ENCODE data around the gene GZMM.

GZMM gene

DNA sequence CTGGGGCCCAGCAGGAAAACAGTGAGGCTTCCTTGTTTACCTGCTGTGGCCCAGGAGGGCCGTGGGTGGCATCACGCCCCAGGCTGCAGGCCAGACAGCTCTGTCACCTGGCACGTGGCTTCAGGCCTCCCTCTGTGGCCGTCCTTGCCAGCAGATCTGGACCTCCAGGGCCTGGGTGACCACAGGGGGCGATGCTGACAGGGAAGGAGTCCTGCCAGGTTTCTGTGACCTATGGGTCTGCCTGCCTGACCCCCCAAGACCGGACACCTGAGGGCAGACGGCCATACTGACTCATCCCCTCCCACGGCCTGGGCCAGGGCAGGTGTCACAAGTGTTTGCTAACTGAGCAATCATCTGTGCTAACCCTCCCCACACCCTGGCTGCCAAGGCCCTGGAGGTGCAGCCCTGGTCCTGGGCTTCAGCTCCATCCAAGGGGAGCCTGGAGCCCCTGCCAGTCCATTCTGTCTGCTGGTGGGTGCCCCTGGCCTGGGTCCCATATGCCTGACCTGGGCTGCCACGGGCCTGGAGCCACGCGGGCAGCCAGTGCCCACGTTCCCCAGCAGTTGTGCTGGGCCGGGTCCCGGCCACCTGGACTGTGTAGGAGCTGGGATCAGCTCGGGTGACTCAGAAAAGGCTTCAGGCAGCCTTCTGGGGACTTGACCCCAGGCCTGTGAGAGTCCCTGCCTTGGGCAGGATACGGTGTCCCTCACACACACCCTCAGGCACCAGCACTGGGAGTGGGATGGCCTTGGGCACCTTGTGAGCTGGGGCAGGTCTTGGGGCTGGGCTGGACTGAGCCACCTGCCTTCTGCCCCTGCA is 8.6 kb upstream of the GZMM start:
- DNase-seq (ENCODE audit: low read depth in 2 of 2), result no peak

DNA sequence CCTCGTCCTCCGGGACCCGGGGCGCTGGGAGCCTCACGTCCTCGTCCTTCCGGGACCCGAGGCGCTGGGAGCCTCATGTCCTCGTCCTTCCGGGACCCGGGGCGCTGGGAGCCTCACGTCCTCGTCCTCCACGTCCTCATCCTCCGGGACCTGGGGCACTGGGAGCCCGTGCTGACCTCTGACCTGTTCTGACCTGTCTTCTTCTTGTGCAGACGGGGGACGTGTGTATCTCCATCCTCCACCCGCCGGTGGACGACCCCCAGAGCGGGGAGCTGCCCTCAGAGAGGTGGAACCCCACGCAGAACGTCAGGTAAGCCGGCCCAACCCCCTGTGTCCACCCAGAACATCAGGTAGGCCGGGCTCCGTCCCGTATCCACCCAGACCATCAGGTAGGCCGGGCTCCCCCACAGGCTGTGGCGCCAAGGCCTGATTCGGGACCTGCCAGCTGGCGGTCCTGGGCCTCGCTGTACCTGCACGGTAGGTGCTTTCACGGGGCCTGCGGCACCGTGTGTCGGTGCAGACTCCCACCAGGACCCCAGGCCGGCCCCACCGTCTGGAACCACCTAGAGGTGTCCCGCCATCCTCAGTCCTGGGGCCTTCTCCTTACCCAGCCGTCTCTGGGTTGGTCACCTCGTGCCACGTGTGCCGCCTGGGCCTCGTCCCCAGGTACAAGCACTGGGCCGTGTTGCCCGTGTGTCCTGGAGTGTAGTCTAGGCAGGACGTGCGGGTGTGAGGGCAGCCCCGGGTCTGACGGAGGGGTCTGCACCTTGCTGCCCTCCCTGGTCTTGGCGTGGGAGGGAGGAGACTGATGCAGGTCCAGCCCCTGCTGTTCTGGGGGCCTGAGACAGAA is 7.6 kb upstream of the GZMM start:
- DNase-seq (ENCODE audit: low read depth in 2 of 2), result no peak

DNA sequence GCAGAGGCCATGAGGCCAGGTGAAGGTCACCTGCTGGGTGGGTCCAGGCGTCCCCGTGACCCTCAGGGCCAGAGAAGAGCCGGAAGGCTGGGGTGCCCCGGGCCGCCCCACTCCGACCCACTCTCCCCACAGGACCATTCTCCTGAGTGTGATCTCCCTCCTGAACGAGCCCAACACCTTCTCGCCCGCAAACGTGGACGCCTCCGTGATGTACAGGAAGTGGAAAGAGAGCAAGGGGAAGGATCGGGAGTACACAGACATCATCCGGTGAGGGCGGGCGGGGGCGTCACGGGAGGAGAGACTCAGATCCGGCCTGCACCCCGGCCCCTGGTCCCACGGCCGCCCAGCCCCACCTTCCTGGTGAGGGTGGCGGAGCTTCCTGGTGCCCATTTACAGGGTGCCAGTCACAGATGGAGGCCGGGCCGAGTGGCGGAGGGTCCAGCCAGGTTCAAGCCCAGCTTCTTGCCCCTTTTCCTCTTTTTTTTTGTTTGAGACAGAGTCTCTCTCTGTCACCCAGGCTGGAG is 6.9 kb upstream of the GZMM start:
- DNase-seq (ENCODE audit: low read depth in 2 of 2), result no peak

DNA sequence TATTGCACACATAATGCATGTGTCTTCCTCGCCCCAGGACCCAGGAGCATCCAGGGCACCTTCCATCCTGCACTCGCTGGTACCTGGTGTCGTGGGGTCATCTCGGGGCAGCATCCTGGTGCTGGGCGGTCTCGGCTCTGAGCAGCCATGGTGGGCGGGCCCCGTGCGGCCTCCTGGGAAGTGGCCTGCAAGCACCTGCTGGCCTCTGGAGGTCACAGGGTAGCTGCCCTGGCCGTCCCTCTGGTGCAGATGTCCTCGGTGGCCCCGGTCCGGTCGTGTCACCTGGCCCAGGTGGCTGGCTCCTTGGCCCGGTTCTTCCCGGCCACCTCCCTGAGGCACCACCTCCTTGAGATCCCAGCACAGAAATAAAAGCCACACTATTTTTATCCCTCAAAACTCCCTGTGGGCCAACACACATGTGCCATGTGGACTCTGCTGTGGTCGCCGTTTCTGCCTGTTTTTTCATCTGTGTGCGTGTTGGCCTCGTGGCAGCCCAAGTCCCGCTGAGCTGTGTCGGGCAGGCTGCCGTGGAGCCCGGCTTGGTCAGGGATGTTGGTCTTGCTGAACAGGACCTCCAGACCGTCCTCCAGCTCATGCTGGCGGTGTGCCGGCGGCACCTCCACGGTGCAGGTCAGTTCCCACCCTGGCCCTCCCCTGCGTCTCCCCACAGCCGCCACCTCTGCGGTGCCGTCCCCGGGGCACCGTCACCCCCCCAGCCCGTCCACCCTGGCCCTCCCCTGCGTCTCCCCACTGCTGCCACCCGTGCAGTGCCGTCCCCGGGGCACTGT is 5.0 kb upstream of the GZMM start:
- DNase-seq (ENCODE audit: low read depth in 2 of 2), result no peak

DNA sequence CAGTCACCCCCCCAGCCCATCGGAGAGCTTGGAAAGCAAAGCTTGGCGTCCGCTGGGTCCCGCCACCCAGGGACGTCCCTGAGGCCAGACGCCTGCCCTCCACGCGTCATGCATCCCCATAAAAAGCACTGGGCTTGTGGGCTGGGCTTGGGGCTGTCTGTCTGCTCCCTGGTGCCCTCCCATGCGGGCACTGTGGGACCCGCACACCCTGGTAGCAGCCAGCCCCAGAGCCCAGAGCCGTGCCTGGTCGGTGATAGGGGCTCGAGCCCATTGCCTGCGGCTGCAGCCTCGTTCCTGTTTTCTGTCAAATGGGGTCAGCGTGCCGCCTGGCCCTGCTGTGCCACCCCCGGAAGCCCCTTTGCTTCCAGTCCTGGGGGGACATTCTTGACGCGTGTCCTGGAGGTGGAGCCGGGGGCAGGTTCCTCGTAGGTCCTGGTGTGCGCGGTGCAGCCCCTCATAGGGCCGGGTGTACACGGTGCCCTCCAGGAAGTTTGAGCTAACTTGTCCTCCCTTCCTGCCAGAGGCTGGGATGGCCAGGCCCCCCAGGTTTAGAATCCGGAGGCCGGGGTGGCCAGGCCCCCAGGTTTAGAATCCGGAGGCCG is 4.3 kb upstream of the GZMM start:
- no peak for DNase-seq (ENCODE audit: low read depth in 2 of 2)

DNA sequence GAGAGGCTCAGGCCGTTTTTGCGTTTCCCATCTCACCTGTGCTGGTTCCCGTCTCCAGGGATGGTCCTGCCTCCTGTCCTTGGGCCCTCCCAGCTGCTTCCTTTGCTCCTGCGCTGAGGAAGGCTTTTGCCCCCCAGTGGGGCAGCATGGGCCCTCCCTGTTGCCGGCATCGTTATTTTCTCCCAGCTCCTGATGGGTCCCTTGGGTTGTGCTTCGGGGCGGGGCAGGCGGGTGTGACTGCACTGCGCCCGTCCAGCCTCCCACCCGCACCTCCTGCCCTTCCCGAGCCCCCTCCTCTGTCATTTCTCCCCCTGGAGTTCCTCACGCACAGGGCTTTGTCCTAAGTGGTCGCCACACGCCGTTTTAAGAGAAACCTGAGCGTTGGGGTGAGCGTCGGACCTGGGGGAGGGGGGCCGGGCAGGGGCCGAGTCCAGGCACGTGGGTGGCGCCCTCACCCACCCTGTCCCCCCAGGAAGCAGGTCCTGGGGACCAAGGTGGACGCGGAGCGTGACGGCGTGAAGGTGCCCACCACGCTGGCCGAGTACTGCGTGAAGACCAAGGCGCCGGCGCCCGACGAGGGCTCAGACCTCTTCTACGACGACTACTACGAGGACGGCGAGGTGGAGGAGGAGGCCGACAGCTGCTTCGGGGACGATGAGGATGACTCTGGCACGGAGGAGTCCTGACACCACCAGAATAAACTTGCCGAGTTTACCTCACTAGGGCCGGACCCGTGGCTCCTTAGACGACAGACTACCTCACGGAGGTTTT is 2.8 kb upstream of the GZMM start:
- DNase-seq (ENCODE audit: low read depth in 2 of 2), result no peak

DNA sequence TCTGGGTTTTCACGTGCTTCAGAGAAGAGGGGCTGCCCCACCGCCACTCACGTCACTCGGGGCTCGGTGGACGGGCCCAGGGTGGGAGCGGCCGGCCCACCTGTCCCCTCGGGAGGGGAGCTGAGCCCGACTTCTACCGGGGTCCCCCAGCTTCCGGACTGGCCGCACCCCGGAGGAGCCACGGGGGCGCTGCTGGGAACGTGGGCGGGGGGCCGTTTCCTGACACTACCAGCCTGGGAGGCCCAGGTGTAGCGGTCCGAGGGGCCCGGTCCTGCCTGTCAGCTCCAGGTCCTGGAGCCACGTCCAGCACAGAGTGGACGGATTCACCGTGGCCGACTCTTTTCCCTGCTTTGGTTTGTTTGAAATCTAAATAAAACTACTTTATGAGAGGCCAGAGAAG is 2.2 kb upstream of the GZMM start:
- no peak for DNase-seq (ENCODE audit: low read depth in 2 of 2)

DNA sequence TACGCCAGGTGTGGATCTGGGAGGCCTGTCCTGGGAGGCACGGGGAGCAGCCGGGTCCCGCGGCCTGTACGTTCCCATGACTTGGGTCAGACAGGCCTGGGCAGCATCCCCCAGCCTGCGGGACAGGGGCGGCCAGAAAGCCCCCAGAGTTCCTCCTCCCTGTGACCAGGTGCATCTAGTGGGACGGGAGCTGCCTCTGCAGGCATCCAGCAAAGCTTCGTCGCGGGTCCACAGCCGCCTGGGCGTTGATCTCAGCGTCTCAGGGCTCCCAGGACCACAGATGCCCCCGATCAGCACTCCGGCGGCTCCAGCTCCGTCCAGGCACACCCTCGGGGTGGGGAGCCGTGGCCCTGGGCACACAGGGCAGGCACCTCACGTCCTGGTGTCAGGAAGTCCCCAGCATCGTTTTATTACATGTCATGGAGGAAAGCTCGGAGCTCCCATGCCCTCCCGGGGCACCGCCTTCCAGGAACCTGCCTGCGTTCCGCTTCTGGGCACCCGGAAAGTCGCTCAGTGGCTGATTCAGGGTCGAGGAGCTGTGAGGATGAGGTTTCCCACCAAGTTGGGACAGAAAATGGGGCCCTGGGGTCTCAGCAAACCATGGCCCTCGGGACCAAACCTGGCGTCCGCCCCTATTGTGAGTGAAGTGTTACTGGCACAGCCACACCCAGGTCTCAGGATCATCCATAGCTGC is 1.5 kb upstream of the GZMM start:
- DNase-seq (ENCODE audit: low read depth in 2 of 2), result no peak

DNA sequence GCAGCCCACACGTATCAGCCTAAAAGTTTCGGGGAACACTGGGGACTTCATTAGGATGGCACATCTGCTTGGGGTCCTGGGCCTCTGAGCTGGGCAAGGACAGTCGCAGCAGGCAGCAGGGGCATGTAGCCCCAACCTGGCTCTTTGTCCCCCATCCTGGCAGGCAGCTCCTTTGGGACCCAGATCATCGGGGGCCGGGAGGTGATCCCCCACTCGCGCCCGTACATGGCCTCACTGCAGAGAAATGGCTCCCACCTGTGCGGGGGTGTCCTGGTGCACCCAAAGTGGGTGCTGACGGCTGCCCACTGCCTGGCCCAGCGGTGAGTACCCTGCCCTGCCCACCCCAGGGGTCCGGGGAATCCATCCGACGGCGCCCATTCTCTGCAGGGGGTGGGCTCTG is 3.3 kb downstream of the GZMM start:
- no peak for DNase-seq (ENCODE audit: low read depth in 2 of 2)

DNA sequence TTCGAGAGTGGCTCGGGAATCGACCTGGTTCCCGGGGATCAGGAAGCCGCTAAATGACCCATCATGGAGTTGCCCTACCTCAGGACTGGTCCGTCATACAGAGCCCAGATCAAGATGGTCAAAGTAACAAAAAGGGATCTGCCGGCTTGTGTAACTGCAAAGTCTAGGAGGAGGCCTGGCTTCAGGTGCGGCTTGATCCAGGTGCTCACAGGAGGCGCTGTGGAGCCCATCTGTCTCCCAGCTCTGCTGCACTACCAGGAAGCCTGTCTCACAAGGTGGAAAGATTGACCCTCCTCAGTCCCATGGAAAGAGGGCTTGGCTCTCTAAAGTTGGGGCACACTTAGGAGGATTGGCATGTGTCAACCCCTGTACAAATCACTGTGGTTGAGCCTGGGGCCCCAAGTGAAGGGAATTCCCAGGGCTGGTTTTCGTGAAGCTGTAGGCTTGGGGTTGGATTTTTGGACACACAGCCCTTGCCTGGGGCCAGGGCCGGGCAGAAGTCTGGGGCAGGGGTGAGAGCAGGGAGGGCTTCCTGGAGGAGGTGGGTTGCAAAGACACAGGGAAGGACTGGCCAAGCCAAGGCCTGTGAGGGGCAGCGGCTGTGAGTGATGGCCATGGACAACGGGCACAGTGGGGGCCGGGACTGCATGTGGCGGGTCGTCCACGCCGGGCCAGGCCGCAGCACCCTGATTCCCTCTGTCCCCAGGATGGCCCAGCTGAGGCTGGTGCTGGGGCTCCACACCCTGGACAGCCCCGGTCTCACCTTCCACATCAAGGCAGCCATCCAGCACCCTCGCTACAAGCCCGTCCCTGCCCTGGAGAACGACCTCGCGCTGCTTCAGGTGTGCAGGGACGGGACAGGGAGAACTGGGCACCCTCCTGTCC is 4.2 kb downstream of the GZMM start:
- DNase-seq (ENCODE audit: low read depth in 2 of 2), result no peak

DNA sequence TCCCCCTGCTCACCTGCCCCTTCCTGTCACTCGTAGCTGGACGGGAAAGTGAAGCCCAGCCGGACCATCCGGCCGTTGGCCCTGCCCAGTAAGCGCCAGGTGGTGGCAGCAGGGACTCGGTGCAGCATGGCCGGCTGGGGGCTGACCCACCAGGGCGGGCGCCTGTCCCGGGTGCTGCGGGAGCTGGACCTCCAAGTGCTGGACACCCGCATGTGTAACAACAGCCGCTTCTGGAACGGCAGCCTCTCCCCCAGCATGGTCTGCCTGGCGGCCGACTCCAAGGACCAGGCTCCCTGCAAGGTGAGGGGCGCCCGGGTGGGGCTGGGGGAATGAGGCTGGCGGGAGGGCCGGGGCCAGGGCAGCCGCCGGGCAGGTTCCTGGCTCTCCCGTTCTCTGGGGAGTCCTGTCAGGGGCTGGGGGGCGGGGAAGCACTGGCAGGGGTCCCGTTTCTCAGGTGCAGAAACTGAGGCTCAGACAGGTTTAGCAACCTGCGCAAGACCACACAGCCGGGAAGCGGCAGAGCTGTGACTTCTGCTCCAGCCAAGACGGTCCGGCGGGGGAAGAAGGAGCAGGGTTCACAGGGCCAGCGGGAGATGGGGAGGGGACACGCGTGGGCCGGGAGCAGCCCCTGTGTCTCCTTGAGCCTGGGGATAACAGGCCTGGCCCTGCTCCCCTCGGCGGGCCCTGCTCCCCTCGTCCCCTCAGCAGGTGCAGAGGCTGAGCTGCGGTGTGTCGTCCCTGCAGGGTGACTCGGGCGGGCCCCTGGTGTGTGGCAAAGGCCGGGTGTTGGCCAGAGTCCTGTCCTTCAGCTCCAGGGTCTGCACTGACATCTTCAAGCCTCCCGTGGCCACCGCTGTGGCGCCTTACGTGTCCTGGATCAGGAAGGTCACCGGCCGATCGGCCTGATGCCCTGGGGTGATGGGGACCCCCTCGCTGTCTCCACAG is 5.3 kb downstream of the GZMM start:
- no peak for DNase-seq (ENCODE audit: low read depth in 2 of 2)

DNA sequence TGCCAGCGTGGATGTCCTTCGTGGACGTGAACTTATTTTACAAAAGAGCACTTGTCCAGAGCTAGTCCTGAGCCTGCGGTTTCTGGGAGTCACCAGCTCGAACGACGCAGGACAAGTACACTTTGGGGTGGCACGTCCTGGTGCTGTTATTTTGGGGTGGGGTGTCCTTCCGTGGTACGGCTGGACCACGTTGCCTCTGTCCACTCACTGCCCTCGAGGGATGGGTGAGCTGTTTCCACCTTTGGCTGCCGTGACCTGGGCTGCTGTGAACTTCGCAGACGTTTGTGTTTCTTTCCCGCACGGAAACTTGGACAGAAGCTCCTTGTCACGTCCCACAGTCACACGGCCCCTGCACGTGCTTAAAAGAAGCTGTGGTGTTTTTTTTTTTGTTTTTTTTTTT is 11.0 kb downstream of the GZMM start:
- no peak for DNase-seq (ENCODE audit: low read depth in 2 of 2)

DNA sequence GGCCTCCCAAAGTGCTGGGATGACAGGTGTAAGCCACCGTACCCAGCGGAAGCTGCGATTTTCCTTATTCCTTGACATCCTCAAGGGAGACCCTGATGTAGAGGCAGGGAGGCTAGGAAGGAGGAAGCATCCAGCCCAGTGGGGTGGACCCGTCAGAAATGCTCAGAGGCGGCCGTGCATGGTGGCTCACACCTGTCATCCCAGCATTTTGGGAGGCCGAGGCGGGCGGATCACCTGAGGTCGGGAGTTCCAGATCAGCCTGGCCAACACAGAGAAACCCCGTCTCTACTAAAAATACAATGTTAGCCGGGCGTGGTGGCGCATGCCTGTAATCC is 11.6 kb downstream of the GZMM start:
- DNase-seq (ENCODE audit: low read depth in 2 of 2), result no peak

DNA sequence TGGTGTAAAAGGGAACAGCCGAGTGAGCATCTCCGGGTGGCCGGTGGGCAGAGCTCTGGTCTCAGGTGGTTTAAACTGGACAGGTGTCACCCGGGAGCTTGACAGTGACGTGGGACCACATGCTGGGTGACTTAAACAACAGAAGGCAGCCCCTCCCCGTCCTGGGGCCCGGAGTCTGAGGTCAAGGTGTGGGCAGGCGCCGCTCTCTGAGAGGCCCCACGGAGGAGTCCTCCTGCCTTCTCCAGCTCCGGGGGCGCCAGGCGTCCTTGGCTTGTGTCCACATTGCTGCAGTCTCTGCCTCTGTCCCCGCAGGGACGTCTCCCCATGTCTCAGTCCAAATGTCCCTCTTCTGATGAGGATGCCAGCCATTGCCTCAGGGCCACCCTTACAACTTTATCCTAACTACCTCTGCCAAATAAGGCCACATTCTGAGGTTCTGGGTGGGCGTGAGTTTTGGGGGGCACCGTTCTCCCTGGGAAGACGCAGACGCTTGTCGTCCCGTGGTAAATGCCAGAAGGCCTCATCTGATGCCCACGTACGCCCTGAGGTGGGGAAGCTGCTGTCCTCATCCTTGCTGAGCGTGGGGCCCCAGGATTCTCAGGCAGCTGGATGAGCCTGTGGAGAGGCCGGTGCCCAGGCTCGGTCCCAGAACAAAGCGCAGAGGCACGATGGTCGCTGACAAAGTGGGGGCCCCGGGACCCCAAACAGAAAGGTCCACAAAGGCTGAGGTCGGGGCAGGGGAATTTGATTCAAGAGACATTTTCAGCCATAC is 12.9 kb downstream of the GZMM start:
- DNase-seq (ENCODE audit: low read depth in 2 of 2), result no peak

DNA sequence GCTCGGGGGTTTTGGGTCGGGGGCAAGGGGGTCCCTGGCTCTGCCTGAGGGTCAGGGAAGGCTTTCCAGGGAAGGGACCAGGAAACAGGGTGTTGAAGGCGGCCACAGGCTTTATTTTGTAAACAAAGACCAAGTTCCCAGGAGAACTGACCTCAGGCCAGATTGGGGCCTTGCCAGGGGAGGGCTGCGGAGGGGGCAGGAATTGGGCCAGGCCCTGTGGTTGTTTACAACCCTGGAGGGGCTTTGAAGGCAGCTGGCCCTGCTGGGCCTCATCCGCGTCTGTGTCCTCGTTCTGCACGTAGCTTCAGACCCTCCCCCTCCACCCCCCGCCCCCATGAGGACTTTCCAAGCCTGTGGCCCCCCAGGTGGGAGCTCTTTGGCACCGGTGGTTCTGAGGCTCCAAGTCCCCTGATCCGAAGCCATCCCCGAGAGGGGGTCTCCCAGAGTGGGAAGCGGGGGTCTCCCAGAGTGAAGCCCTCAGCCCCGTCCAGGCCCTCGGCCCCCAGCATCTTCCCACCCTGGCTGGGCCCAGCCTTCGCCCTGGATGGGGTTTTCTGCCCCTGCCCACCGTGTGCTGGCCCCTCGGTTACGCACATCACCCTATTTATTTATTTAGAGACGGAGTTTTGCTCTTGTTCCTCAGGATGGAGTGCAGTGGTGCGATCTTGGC is 15.1 kb downstream of the GZMM start:
- DNase-seq (ENCODE audit: low read depth in 2 of 2), result no peak

DNA sequence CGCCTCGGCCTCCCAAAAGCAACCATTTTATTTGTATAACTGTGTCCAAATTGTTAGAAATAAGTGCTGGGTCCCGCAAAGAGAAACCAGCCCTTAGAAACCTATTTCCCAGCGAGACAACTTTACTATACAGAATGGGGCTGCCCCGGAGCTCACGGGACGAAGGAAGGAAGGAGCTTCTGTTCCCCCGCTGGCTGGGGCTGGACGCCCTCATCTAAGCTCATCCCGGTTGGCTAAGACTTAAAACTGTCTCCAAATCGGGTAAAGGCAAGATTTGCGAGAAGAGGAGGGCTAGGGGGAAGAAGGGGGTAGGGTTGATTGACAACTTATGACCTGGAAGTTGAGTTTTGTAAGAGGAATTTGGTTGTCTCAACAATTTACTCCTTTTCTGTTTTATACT is 16.3 kb downstream of the GZMM start:
- no peak for DNase-seq (ENCODE audit: low read depth in 2 of 2)

DNA sequence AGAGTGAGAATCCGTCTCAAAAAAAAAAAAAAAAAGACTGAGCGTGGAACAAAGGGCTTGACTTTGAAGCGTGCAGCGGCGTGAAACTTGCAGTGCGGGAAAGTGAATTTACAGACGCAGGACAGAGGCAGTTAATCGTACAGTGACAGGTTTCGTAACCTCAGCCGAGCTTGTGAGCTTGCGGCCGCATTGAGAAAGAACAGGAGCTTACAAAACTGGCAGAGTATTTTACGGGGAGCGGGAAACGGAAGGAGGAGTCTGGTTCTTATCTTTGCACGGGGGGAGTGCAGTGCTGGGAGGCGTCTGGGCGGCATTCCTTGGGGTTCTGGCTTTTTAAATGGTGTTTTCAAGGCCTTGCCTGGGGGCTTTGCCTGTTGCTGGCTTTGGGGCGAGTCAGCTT is 22.6 kb downstream of the GZMM start:
- DNase-seq (ENCODE audit: low read depth in 2 of 2), result no peak

All from stimulated activated CD4-positive, alpha-beta T cell treated with anti-CD3 and anti-CD28 coated beads, Interleukin-12 subunit alpha, Interleukin-12 subunit beta, amount 100 ng/mL, for 24 hours (primary cell).